Activated CD8-positive, alpha-beta T cell treated with anti-CD3 and anti-CD28 coated beads, Interleukin-2, amount 10 ng/mL, durations not matched to agents 7 days and 5 days (primary cell): ENCODE data around the gene SAMD1. TPM values are rescaled to one million over a fixed set of nuclear protein-coding genes. Genes with fewer than 3 reads are reported as not detected.

Experiments
- ATAC-seq: fragments of 150-1000 bp; cut with Tn5 transposase; one replicate; pipeline ENCODE4 v1.10.0; 2021; ENCODE audit warnings: moderate library complexity
- CTCF ChIA-PET: fragments of 350-600 bp; sonication (Branson Sonifier 250); formaldehyde crosslinking; loops from one replicate; lab custom pipeline; 2021; ENCODE audit warnings: antibody characterized with exemption; lab: Charles Lee
- POLR2A ChIA-PET: fragments of 350-600 bp; sonication (Branson Sonifier 250); formaldehyde crosslinking; loops from one replicate; lab custom pipeline; 2021; ENCODE audit warnings: antibody characterized with exemption; lab: Charles Lee
- DNase-seq: peaks from one replicate; pipeline ENCODE4 v3.0.0-alpha.2; 2020
- H3K27ac Mint-ChIP-seq: one replicate; pipeline ENCODE4 v1.8.0; 2021; ENCODE audit warnings: mild to moderate bottlenecking, mixed read lengths
- H3K27me3 Mint-ChIP-seq: one replicate; pipeline ENCODE4 v1.8.0; 2021; ENCODE audit warnings: low read depth, mixed read lengths
- H3K36me3 Mint-ChIP-seq: one replicate; pipeline ENCODE4 v1.8.0; 2021; ENCODE audit warnings: low read depth, mixed read lengths
- H3K4me1 Mint-ChIP-seq: one replicate; pipeline ENCODE4 v1.8.0; 2021; ENCODE audit warnings: low read depth, mixed read lengths
- H3K4me3 Mint-ChIP-seq: one replicate; pipeline ENCODE4 v1.8.0; 2021; ENCODE audit warnings: mild to moderate bottlenecking, mixed read lengths
- H3K9me3 Mint-ChIP-seq: one replicate; pipeline ENCODE4 v1.8.0; 2022; ENCODE audit warnings: mixed read lengths; ENCODE audit not compliant: insufficient read depth
- total RNA-seq, 2 experiments: library from RNA; stranded (reverse); gene quantifications; one replicate each; pipeline ENCODE4 v1.2.3, GENCODE V29; 2021

Gene SAMD1
- total RNA-seq, 2 experiments from 2014 or later = 72.0 to 76.1 TPM

DNA sequence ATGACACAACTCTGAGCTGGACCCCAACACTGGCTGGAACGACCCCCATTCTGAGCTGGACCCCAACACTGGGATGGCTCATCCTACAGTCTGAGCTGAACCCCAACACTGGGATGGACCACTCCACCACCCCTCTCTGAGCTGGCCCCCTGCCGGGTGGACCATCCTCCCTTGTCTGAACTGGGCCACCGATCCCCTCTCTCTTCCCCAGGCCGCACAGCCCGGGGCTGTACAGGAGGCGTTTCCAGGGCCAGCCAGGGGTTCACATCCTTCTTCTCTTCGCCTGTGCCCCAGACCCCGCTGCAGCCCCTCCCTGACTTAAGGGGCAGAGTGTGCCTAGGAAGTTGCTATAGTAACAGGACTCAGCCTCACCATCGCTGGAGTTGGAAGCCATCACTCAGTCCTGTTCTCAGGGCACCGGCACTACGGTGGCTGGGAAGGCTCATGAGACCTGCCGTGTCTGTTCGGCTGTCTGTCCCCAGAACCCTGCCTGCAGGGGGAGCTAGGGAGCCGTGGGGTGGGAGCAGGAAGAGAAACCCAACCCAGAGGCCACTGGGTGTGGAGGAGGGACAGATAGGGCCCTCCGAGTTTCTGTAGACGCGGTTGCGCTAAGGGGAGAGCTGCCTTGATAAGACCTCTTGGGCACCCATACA is 23.3 kb upstream of the SAMD1 start:
- H3K9me3 Mint-ChIP-seq = no peaks in the 10 kb centered on the region
- peaks cover 61% of the 10 kb centered on the region for H3K4me1 Mint-ChIP-seq
- ChIA-PET CTCF (interaction anchor here (0.6 to 6.2 kb wide), 16 partner anchors 10 to 250 kb away, joined by 3 to 45 read pairs (median 7); partner anchors contain the start of genes ASF1B and MISP3), POLR2A (interaction anchor here (0.6 to 0.9 kb wide), 2 partner anchors 22 to 33 kb away, joined by 3 to 4 read pairs; no protein-coding TSS in a partner anchor)
- peak; percentile 57 for DNase-seq
- H3K4me3 Mint-ChIP-seq = no peak overlapping the region
- H3K27me3 Mint-ChIP-seq = no peaks in the 10 kb centered on the region
- H3K36me3 Mint-ChIP-seq = peaks cover under 1% of the 10 kb centered on the region
- peak overlapping the region; percentile 30 for H3K27ac Mint-ChIP-seq
- ATAC-seq = no peak

GRCh38 chr19:14112809-14113385 is 22.3 kb upstream of the SAMD1 start:
- Mint-ChIP-seq H3K9me3 (no peaks in the 10 kb centered on the region), H3K36me3 (no peaks in the 10 kb centered on the region), H3K27me3 (no peaks in the 10 kb centered on the region), H3K4me1 (peaks cover 55% of the 10 kb centered on the region), H3K27ac (no peak overlapping the region), H3K4me3 (no peak overlapping the region)
- ATAC-seq (no peak), DNase-seq (no peak)
- ChIA-PET CTCF (interaction anchor here (1.1 to 4.4 kb wide), 4 partner anchors 11 to 236 kb away, joined by 3 to 23 read pairs (median 12); no protein-coding TSS in a partner anchor), POLR2A (interaction anchor here (1.0 to 1.3 kb wide), 2 partner anchors 23 to 37 kb away, joined by 3 to 4 read pairs; partner anchors contain the start of gene ASF1B)

GRCh38 chr19:14112051-14112808 is 21.7 kb upstream of the SAMD1 start:
- Mint-ChIP-seq H3K4me3 (no peak overlapping the region), H3K27ac (peak overlapping the region; percentile 30), H3K4me1 (peaks cover 55% of the 10 kb centered on the region), H3K27me3 (no peaks in the 10 kb centered on the region), H3K9me3 (no peaks in the 10 kb centered on the region), H3K36me3 (no peaks in the 10 kb centered on the region)
- ATAC-seq = no peak
- CTCF ChIA-PET = interaction anchor here (1.6 to 4.4 kb wide), 2 partner anchors 10 to 233 kb away, joined by 3 to 23 read pairs; no protein-coding TSS in a partner anchor
- POLR2A ChIA-PET = interaction anchor here (0.5 to 1.3 kb wide), 3 partner anchors 12 to 37 kb away, joined by 3 to 5 read pairs (median 4); partner anchors contain the start of gene ASF1B
- no peak for DNase-seq

DNA sequence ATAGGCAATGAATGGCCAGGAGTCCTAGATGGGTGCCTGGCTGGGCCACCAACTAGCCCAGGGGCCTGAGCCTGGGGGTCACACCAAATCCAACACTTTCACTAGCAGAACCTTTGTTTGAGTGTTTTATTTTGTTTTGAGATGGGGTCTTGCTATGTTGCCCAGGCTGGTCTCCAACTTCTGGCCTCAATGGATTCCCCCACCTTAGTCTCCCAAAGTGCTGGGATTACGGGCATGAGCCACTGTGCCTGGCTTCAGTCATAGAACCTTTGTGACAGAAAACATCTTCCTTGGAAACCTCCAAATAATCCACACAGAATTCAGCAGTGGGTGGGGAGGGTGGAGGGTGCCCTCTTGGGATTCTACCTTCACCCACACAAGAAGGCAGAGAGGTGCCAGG is 20.9 kb upstream of the SAMD1 start:
- no peaks in the 10 kb centered on the region for H3K9me3 Mint-ChIP-seq
- H3K4me3 Mint-ChIP-seq = no peak overlapping the region
- ATAC-seq (no peak), DNase-seq (no peak)
- H3K4me1 Mint-ChIP-seq = peaks cover 51% of the 10 kb centered on the region
- H3K36me3 Mint-ChIP-seq = no peaks in the 10 kb centered on the region
- ChIA-PET POLR2A (interaction anchor here (0.5 kb wide), 1 partner anchor 12 kb away, joined by 5 read pairs; no protein-coding TSS in a partner anchor), CTCF (interaction anchor here (1.5 kb wide), 1 partner anchor 38 kb away, joined by 5 read pairs; the partner anchor contains the start of gene MISP3)
- H3K27me3 Mint-ChIP-seq = no peaks in the 10 kb centered on the region
- peak overlapping the region; percentile 30 for H3K27ac Mint-ChIP-seq

DNA sequence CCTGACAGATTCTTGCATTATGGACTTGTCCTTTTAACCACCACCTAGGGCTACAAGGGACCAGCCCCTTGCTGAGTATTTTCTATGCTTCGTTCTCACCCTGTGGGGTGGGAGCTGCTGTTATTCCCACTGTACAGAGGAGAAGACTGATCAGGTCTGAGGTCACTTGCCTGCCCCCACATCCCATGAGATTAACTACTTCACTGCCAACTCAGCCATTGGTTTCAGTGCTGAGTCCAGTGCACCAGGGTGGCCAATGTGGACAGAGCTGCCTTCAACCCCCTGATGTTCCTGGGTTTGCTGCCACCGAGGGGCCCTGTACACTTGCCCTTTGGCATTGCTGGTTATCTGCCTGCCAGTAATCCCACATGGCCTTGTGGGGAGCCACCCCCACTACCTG is 20.1 kb upstream of the SAMD1 start:
- H3K27me3 Mint-ChIP-seq = no peaks in the 10 kb centered on the region
- H3K36me3 Mint-ChIP-seq = no peaks in the 10 kb centered on the region
- POLR2A ChIA-PET = no interaction called here
- H3K4me3 Mint-ChIP-seq = no peak overlapping the region
- DNase-seq (no peak), ATAC-seq (no peak)
- CTCF ChIA-PET = interaction anchor here (1.5 to 2.4 kb wide), 2 partner anchors 26 to 38 kb away, joined by 5 to 8 read pairs; partner anchors contain the start of genes ASF1B and MISP3
- H3K27ac Mint-ChIP-seq = peak overlapping the region; percentile 24
- peaks cover 43% of the 10 kb centered on the region for H3K4me1 Mint-ChIP-seq
- no peaks in the 10 kb centered on the region for H3K9me3 Mint-ChIP-seq

DNA sequence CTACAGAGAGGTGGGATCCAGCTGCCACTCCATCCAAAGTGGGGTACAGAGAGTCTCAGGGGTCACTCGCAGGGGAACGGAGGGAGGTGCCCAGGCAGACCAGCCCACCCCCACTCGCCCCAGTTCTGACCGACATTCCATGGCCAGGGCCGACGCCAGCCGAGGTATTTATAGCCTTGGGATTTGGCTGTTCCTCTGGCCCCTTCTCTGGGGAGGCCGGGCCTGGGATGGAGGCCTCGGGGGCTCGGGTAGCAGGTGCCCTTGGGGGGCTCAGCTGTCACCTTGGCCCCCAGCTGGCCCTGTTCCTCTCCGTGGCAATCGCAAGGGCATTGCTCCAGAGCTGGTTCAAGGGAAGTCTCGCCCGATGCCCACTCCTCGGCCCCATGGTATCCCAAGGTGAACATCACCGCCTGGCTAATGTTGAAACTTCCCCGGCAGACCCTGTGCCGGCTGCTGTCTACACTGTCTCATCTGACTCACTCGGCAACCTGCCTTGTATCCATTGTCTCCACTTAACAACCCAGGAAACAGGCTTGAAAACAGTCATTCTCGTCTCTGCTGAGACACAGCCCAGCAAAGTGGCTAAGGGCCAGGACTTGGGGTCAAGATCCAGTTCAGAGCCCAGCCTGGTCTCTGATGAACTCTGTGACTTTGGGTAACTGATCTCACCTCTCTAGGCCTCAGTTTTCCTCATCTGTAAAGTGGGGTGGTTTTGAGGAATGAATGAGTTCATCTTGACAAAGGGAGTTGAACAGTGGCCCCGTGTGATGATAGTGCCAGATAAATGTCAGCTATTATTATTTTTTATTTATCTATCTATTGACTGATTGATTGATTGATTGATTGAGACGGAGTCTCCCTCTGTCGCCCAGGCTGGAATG is 17.3 kb upstream of the SAMD1 start:
- Mint-ChIP-seq H3K27me3 (no peaks in the 10 kb centered on the region), H3K4me3 (no peak overlapping the region), H3K36me3 (peaks cover 3% of the 10 kb centered on the region), H3K4me1 (peaks cover 19% of the 10 kb centered on the region), H3K27ac (no peak overlapping the region), H3K9me3 (no peaks in the 10 kb centered on the region)
- ATAC-seq = no peak
- no peak for DNase-seq
- ChIA-PET POLR2A (no interaction called here), CTCF (interaction anchor here (1.0 to 1.9 kb wide), 2 partner anchors 29 to 386 kb away, joined by 3 to 5 read pairs; partner anchors contain the start of gene ASF1B)

GRCh38 chr19:14106840-14107239 is 16.3 kb upstream of the SAMD1 start:
- Mint-ChIP-seq H3K27me3 (no peaks in the 10 kb centered on the region), H3K4me3 (no peak overlapping the region), H3K4me1 (peaks cover 13% of the 10 kb centered on the region), H3K27ac (no peak overlapping the region), H3K36me3 (peaks cover 3% of the 10 kb centered on the region), H3K9me3 (no peaks in the 10 kb centered on the region)
- ATAC-seq (no peak), DNase-seq (no peak)
- ChIA-PET POLR2A (no interaction called here), CTCF (interaction anchor here (1.9 kb wide), 1 partner anchor 30 kb away, joined by 5 read pairs; the partner anchor contains the start of gene ASF1B)

DNA sequence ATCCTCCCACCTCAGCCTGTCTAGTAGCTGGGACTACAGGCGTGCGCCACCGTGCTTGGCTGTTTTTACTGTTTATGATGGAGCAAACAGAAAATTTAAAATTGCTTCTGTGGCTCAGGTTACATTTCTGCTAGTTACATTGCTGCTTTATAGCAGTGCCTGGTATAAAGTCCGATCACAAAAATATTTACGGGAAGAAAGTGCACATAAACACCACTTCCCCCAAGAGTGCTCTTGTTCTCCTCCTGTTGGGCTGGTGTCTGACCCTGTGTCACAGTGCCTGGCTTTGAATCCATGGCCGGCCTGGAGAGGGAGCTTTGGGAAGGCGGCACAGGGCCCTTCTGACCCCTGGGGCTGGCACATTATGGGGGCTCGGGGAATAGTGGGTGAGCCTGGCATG is 15.1 kb upstream of the SAMD1 start:
- ChIA-PET CTCF (interaction anchor here (1.1 to 1.9 kb wide), 2 partner anchors 9 to 31 kb away, joined by 4 to 5 read pairs; partner anchors contain the start of gene ASF1B), POLR2A (no interaction called here)
- no peaks in the 10 kb centered on the region for H3K27me3 Mint-ChIP-seq
- DNase-seq (no peak), ATAC-seq (no peak)
- H3K36me3 Mint-ChIP-seq = peaks cover 3% of the 10 kb centered on the region
- no peaks in the 10 kb centered on the region for H3K9me3 Mint-ChIP-seq
- peaks cover 8% of the 10 kb centered on the region for H3K4me1 Mint-ChIP-seq
- no peak overlapping the region for H3K27ac Mint-ChIP-seq
- no peak overlapping the region for H3K4me3 Mint-ChIP-seq

GRCh38 chr19:14103310-14103709 is 12.8 kb upstream of the SAMD1 start:
- ATAC-seq = no peak
- H3K4me1 Mint-ChIP-seq = peaks cover 5% of the 10 kb centered on the region
- POLR2A ChIA-PET = no interaction called here
- peaks cover 3% of the 10 kb centered on the region for H3K36me3 Mint-ChIP-seq
- no peak overlapping the region for H3K27ac Mint-ChIP-seq
- H3K4me3 Mint-ChIP-seq = no peak overlapping the region
- H3K9me3 Mint-ChIP-seq = no peaks in the 10 kb centered on the region
- CTCF ChIA-PET = interaction anchor here (0.9 to 5.4 kb wide), 3 partner anchors 11 to 33 kb away, joined by 3 to 23 read pairs (median 4); partner anchors contain the start of gene ASF1B
- H3K27me3 Mint-ChIP-seq = no peaks in the 10 kb centered on the region
- DNase-seq = no peak

- Mint-ChIP-seq H3K27ac (no peak overlapping the region), H3K4me3 (no peak overlapping the region), H3K27me3 (no peaks in the 10 kb centered on the region), H3K36me3 (peaks cover 4% of the 10 kb centered on the region), H3K9me3 (no peaks in the 10 kb centered on the region), H3K4me1 (peaks cover 5% of the 10 kb centered on the region)
- DNase-seq (no peak), ATAC-seq (no peak)
- ChIA-PET POLR2A (no interaction called here), CTCF (interaction anchor here (0.9 to 5.4 kb wide), 2 partner anchors 12 to 15 kb away, joined by 3 to 23 read pairs; a partner anchor contains a TSS)
These were observed 12.2 kb upstream of the SAMD1 start for GRCh38 chr19:14102756-14103155.
